NCI-H524 (cell line): Measurements from ENCODE around the gene PDCL2.
"Not testable (repeated sequence)": the region's sequence is repeated elsewhere in the genome, so short reads cannot be mapped to it uniquely, and the experiment has no call there.

Experiments
- DNase-seq, 2 experiments: peaks; one replicate each; lab custom pipeline; 2025; lab: John Stamatoyannopoulos, UW

Gene PDCL2

GRCh38 chr4:55592014-55592413 lies at the start of gene PDCL2:
Gene PDCL2, minus strand, starts transcription at chr4:55592245. Its CDS starts 136 bp downstream, at chr4:55592109.
- no peak for DNase-seq

DNA sequence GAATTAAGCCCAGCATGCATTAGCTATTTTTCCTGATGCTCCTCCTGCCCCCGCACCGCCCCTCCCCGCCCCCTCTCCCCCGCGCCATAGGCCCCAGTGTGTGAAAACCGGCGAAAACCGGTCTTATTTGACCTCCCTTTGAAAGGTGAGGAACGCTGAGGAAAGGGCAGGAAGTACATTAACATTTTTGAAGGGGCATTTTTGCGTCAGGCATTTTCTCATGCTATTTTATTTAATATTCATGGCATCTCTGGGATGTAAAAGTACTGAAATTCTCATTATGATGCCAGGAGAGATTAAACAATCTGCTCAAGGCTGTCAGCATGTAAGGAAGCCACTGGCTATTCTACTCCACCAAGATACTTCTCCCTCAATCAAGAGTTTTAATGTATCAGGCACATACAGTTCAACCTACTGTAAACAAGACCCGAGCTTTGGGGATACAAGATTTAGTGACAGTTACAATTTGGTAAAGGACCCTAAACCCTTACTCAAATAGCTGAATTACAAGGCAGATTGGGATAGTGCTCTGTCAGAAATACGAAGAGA lies 45.3 kb upstream of the PDCL2 start:
- no peak for DNase-seq

GRCh38 chr4:55636656-55636999 lies 44.6 kb upstream of the PDCL2 start:
- no peak for DNase-seq

- DNase-seq, result peak; percentile 23 to 65
These were observed 44.0 kb upstream of the PDCL2 start, which contains the start of gene NMU for GRCh38 chr4:55635741-55636655. Gene NMU, minus strand, starts transcription at chr4:55636298. Its CDS starts 106 bp downstream, at chr4:55636192.

GRCh38 chr4:55635282-55635681 lies 43.2 kb upstream of the PDCL2 start:
- DNase-seq, result peak; percentile 28 to 44

GRCh38 chr4:55634417-55635128 lies 42.5 kb upstream of the PDCL2 start:
- no peak for DNase-seq

GRCh38 chr4:55633903-55634302 lies 41.9 kb upstream of the PDCL2 start:
- no peak for DNase-seq

- peak in 1 of 2 experiments; percentile 30 for DNase-seq
These were observed 33.8 kb upstream of the PDCL2 start for GRCh38 chr4:55625835-55626234.

GRCh38 chr4:55624063-55624462 lies 32.0 kb upstream of the PDCL2 start:
- DNase-seq, result not testable (repeated sequence)

GRCh38 chr4:55618546-55619143 lies 26.6 kb upstream of the PDCL2 start:
- no peak for DNase-seq

DNA sequence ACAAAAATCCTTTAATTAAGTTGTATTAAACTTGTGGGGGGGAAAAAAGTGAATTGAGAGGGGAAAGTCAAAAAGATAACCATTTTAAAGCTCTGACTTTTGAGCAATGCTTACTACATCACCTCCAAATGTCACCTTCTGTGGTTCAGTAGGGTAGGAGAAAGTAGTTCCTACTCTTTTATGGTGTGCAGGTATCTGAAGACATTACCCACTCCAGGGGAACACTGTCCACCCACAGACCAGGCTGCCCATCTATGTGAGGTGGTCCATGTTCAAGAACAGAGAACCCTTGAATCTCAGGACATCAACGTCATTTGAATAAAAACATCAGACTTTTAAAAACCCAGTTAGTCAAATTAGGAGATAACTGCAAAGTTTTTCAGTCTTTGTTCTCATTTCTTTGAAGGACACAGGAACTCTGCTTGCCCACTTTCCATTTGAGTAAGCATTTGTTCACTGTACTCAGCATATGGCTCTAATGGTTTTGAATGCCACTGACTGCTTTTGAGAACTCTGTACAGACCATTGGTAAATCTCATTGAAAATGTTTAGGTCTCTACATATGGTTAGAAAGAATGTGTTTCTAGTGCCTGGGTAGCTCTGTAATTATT lies 25.6 kb upstream of the PDCL2 start:
- DNase-seq, result no peak

DNA sequence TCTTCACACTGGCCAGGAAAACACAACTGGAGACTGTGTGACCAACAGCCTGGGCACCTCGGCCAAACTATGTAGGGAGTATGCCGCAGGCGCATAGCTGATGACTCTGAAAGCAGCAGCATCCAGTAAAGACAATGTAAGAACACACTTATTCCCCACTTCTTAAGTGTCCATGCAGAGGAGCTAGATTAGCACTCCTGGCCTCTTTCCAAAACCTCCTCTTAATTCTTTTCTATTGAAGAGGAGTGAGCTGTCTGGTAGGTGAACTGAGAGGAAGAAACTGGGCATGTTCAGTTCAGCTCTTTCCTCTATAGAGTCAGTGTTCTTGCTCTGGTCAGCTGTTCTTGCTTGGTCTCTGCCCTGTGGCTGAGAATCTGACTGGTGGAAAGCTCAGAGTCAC lies 23.0 kb upstream of the PDCL2 start:
- DNase-seq, result peak; percentile 19 to 66

- DNase-seq, result no peak
These were observed 21.6 kb upstream of the PDCL2 start for GRCh38 chr4:55613621-55614020.

GRCh38 chr4:55612341-55612740 lies 20.3 kb upstream of the PDCL2 start:
- no peak for DNase-seq

DNA sequence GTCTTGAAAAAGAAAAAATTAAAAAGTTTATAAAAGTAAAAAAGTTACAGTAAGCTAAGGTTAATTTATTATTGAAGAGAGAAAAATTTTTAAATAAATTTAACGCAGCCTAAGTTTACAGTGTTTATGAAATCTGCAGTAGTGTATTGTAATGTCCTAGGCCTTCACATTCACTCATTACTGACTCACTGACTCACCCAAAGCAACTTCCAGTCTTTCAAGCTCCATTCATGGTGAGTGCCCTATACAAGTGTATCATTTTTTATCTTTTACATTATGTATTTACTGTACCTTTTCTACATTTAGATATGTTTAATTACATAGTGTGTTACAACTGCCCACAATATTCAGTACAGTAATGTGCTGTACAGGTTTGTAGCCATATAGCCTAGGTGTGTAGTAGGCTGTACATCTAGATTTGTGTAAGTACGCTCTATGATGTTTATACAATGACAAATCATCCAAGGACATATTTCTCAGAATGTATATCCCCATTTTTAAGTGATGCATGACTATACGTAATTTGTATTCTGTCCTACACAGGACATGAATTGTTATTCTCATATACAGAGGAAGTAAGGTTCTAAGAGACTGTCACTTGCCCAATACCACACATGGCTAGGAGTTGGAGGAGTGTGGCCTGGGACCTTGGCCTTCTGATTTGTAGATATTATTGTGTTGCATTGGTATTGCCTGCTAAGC lies 19.5 kb upstream of the PDCL2 start:
- DNase-seq, result no peak

DNA sequence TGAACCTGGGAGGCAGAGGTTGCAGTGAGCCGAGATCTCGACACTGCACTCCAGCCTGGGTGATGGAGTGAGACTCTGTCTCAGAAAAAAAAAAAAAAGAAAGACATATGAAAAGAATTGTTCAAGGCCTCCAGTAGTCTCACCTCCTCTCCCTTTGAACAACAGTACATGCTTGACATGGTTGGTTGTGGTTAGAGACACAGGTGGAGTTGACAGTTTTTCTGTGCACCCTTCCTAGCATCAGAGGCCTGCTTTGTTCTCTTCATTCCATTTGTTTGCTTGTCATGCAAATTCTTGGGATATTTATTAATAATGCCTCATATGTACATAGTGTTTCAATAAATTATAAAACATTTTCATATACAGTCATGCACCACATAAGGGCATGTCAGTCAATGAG lies 18.3 kb upstream of the PDCL2 start:
- DNase-seq, result no peak

DNA sequence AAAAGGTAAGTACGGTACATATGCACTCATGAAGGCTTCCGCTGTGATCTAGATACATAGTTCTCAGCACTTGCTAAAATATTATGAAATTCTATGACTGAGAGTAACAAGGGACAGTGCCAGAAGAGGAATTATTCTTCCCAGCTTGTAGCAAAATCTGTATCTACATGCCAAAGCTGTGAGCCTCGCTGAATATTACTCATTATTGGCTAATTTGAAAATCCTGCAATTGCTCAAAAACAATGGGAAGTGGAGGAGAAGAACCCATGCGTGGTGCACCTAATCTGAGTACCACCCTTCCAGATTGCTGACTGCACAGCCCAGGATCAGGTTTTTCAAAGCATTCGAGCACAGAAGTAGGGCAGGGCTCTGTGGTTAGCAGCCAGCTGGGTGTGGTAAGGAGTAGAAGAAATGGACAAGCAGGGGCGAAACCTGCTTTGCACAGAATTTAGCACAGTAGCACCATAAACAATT lies 17.4 kb upstream of the PDCL2 start:
- no peak for DNase-seq

DNA sequence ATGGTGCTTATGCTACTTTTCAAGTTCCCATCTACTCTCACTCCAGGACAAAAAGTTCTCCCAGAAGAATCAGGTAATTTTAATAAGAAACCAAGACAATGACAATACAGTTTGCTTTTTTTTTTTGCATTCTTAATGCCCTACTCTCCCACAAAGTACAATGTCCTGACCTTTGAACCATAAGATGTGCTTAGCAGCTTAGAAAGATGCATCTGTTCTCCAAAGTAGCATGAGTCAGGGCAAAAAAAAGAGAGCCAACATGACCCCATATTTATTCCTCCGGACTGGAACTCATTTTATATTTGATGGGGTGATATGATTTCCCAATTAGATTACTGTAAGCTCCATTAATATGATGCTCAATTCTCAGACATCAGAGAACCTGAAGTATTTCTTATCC lies 16.5 kb upstream of the PDCL2 start:
- no peak for DNase-seq

DNA sequence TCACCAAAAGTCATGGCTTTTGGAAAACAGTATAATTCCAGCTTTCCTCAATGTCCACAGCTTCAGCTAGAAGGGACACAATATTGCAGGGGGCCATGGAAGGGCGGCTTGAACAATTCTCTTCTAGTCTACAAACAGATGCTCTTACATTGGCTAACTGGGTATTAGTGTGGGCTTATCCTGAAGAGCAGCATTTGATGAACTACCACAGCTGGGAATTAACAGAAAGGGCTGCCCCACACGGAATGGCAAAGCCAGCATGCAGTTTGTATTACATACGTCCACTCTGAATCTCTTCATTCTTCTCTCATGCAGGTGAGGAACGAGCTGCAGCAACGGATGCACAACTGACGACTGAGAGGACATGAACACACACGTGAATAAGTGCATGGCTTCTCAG lies 13.0 kb upstream of the PDCL2 start:
- DNase-seq, result peak; percentile 61 to 83

- no peak for DNase-seq
These were observed 8.6 kb upstream of the PDCL2 start for GRCh38 chr4:55600640-55601039.

DNA sequence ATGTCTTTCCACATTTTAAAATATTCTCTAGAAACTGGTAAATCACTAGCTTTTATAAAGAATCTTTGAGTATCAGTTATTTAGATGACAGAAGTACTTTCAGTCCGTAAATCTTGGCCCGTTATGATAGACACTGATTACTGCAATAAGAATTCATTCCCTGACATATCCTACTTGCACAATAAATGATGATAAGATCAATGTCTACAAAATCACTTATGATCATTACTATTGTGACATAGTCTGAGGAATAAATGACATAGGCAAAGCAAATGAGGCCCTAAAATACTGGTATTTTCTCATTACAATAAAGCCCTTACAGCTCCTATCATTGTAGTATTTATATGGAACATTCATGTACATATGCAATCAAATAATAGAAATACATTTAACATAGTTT lies 6.6 kb upstream of the PDCL2 start:
- no peak for DNase-seq
